HCT116 (cell line): Measurements from ENCODE around the gene ZNF584. TPM values are rescaled to one million over a fixed set of nuclear protein-coding genes. Genes with fewer than 3 reads are reported as not detected.

Experiments
- ATAC-seq: fragments of 200-7000 bp; cut with Tn5 transposase; 2 replicates; pipeline ENCODE4 v1.9.1; 2020; ENCODE audit warnings: mild to moderate bottlenecking, moderate library complexity
- BruUV-seq: library from RNA; stranded (reverse); fragments of 400-500 nt; replicated peaks from 2 replicates; lab custom pipeline; 2021; lab: Mats Ljungman, UMichigan
- CTCF ChIA-PET: fragments of 300-600 bp; sonication (Branson Sonifier 250); formaldehyde crosslinking; loops from one replicate; lab custom pipeline; 2021; ENCODE audit warnings: antibody characterized with exemption; lab: Charles Lee
- POLR2A ChIA-PET: fragments of 300-600, 350-600 bp; sonication (Branson Sonifier 250); formaldehyde crosslinking; loops from one replicate; lab custom pipeline; 2021; ENCODE audit warnings: antibody characterized with exemption; lab: Charles Lee
- RAD21 ChIA-PET, 2 experiments: fragments of 300-600 bp; sonication (Branson Sonifier 250); formaldehyde crosslinking; loops; one replicate each; lab custom pipeline; 2023; ENCODE audit warnings: low total read pairs in 2 of 2; ENCODE audit not compliant: uncharacterized antibody in 2 of 2, unreplicated experiment in 2 of 2, low non-redundant PET in 1 of 2; lab: Charles Lee
- DNase-seq: peaks from one replicate; pipeline ENCODE4 v3.0.0-alpha.2; 2010; ENCODE audit warnings: low read depth, low spot score
- H2AFZ ChIP-seq: fragments of 200-600 bp; shearing (Covaris generic), sonication (generic); 2 replicates; pipeline ENCODE4 v1.6.1; 2017; ENCODE audit warnings: low read depth, mixed run types, mixed read lengths, antibody characterized with exemption, low read length; ENCODE audit not compliant: poor library complexity, severe bottlenecking
- H3K27ac ChIP-seq: 2 replicates; pipeline ENCODE4 v1.5.1; 2012; ENCODE audit warnings: low read depth, low read length
- H3K27me3 ChIP-seq: fragments of 200-600 bp; sonication (generic); 2 replicates; pipeline ENCODE4 v1.6.1; 2016; ENCODE audit warnings: mixed run types, low read length, mixed read lengths; ENCODE audit not compliant: insufficient read depth
- H3K36me3 ChIP-seq, 2 experiments: fragments of 200-500 bp in 1 of 2; fragments of 200-600 bp in 1 of 2; sonication (Bioruptor generic) in 1 of 2; sonication (generic) in 1 of 2; 2 replicates each; pipeline versions ENCODE4 v1.5.1 to v1.6.1; 2014 to 2016; ENCODE audit warnings: low read length in 2 of 2, inconsistent platforms in 1 of 2, mixed read lengths in 1 of 2, mixed run types in 1 of 2; ENCODE audit not compliant: insufficient read depth in 2 of 2, control insufficient read depth in 1 of 2
- H3K4me1 ChIP-seq, 2 experiments: fragments of 200-600 bp in 1 of 2; sonication (generic) in 1 of 2; 2 replicates each; pipeline versions ENCODE4 v1.5.1 to v1.6.1; 2012 to 2017; ENCODE audit warnings: low read length in 2 of 2, inconsistent platforms in 1 of 2, mild to moderate bottlenecking in 1 of 2, mixed read lengths in 1 of 2, mixed run types in 1 of 2, moderate library complexity in 1 of 2; ENCODE audit not compliant: insufficient read depth in 2 of 2, control insufficient read depth in 1 of 2
- H3K4me2 ChIP-seq: fragments of 200-600 bp; sonication (generic); 2 replicates; pipeline ENCODE4 v1.6.1; 2017; ENCODE audit warnings: mixed run types, low read length, mixed read lengths
- H3K4me3 ChIP-seq, 2 experiments: fragments of 200-600 bp in 1 of 2; sonication (generic) in 1 of 2; replicated peaks in 1 of 2; 2 replicates each; pipeline ENCODE4 v1.5.1; 2011 to 2016; ENCODE audit warnings: low read length in 2 of 2, control low read depth in 1 of 2, low read depth in 1 of 2, mild to moderate bottlenecking in 1 of 2, mixed read lengths in 1 of 2, mixed run types in 1 of 2
- H3K79me2 ChIP-seq: fragments of 200-600 bp; sonication (generic); 2 replicates; pipeline ENCODE4 v1.6.1; 2017; ENCODE audit warnings: mild to moderate bottlenecking, mixed run types, low read length, moderate library complexity, mixed read lengths; ENCODE audit not compliant: insufficient read depth
- H3K9ac ChIP-seq: fragments of 200-600 bp; sonication (generic); 2 replicates; pipeline ENCODE4 v1.6.1; 2016; ENCODE audit warnings: low read length, mixed read lengths
- H3K9me2 ChIP-seq: fragments of 200-600 bp; sonication (generic), shearing (Covaris generic); 2 replicates; pipeline ENCODE4 v1.6.1; 2017; ENCODE audit warnings: mixed run types, mild to moderate bottlenecking, moderate library complexity; ENCODE audit not compliant: insufficient read depth
- H3K9me3 ChIP-seq, 2 experiments: fragments of 200-500 bp in 1 of 2; fragments of 200-600 bp in 1 of 2; sonication (Bioruptor generic) in 1 of 2; sonication (generic) in 1 of 2; 2 replicates each; pipeline ENCODE4 v1.6.1; 2014 to 2017; ENCODE audit warnings: low read length in 2 of 2, mixed read lengths in 2 of 2, inconsistent platforms in 1 of 2, low read depth in 1 of 2, mild to moderate bottlenecking in 1 of 2, mixed run types in 1 of 2, moderate library complexity in 1 of 2; ENCODE audit not compliant: control insufficient read depth in 1 of 2, insufficient read depth in 1 of 2
- H4K20me1 ChIP-seq: fragments of 200-600 bp; sonication (generic), shearing (Covaris generic); 2 replicates; pipeline ENCODE4 v1.6.1; 2017; ENCODE audit warnings: mixed run types, mild to moderate bottlenecking, moderate library complexity; ENCODE audit not compliant: insufficient read depth
- ATF3 ChIP-seq: IDR thresholded peaks from 2 replicates; pipeline ENCODE4 v1.6.1; 2012
- CBX3 ChIP-seq: IDR thresholded peaks from 2 replicates; pipeline ENCODE4 v1.6.1; 2012; ENCODE audit warnings: low read depth
- CEBPB ChIP-seq: IDR thresholded peaks from 2 replicates; pipeline ENCODE4 v1.6.1; 2012; ENCODE audit warnings: low read depth
- CTCF ChIP-seq, 3 experiments: fragments of 200-600 bp in 1 of 3; sonication (generic) in 1 of 3; IDR thresholded peaks in 2 of 3; conservative IDR thresholded peaks in 1 of 3; 2 replicates each; pipeline ENCODE4 v1.5.1; 2012 to 2017; ENCODE audit warnings: low read depth in 2 of 3, low read length in 2 of 3, antibody characterized with exemption in 1 of 3, borderline replicate concordance in 1 of 3, control low read depth in 1 of 3, mild to moderate bottlenecking in 1 of 3, mixed read lengths in 1 of 3, mixed run types in 1 of 3, moderate library complexity in 1 of 3; ENCODE audit not compliant: insufficient read depth in 1 of 3
- EGR1 ChIP-seq: IDR thresholded peaks from 2 replicates; pipeline ENCODE4 v1.6.1; 2012; ENCODE audit warnings: low read depth
- ELF1 ChIP-seq: IDR thresholded peaks from 2 replicates; pipeline ENCODE4 v1.6.1; 2012; ENCODE audit warnings: low read depth, borderline replicate concordance
- EZH2 ChIP-seq: fragments of 200-600 bp; sonication (generic); IDR thresholded peaks from 2 replicates; pipeline ENCODE4 v1.6.1; 2017; ENCODE audit warnings: antibody characterized with exemption, mixed run types
- EZH2phosphoT487 ChIP-seq: fragments of 200-600 bp; IDR thresholded peaks from 2 replicates; pipeline ENCODE4 v1.6.1; 2018; ENCODE audit warnings: antibody characterized with exemption, borderline replicate concordance
- FOSL1 ChIP-seq: IDR thresholded peaks from 2 replicates; pipeline ENCODE4 v1.6.1; 2012; ENCODE audit warnings: low read depth
- JUND ChIP-seq: IDR thresholded peaks from 2 replicates; pipeline ENCODE4 v1.6.1; 2012
- POLR2A ChIP-seq: IDR thresholded peaks from 2 replicates; pipeline ENCODE4 v1.7.0; 2011; ENCODE audit warnings: borderline replicate concordance; ENCODE audit not compliant: insufficient read depth, insufficient read length; ENCODE audit errors: extremely low read depth
- POLR2AphosphoS5 ChIP-seq: IDR thresholded peaks from 2 replicates; pipeline ENCODE4 v1.6.1; 2011; ENCODE audit warnings: mild to moderate bottlenecking, low read depth, low read length, moderate library complexity
- RAD21 ChIP-seq: IDR thresholded peaks from 2 replicates; pipeline ENCODE4 v1.6.1; 2012; ENCODE audit warnings: low read depth, mild to moderate bottlenecking
- SIN3A ChIP-seq: IDR thresholded peaks from 2 replicates; pipeline ENCODE4 v1.6.1; 2012; ENCODE audit warnings: low read depth
- SP1 ChIP-seq: IDR thresholded peaks from 2 replicates; pipeline ENCODE4 v1.6.1; 2012; ENCODE audit warnings: low read depth
- SRF ChIP-seq: IDR thresholded peaks from 2 replicates; pipeline ENCODE4 v1.6.1; 2012; ENCODE audit warnings: low read depth
- YY1 ChIP-seq: IDR thresholded peaks from 2 replicates; pipeline ENCODE4 v1.6.1; 2011; ENCODE audit warnings: low read length, low read depth, moderate library complexity, mild to moderate bottlenecking; ENCODE audit not compliant: insufficient replicate concordance; ENCODE audit errors: extremely low read depth
- ZFX ChIP-seq: fragments of 450-650 bp; IDR thresholded peaks from 2 replicates; pipeline ENCODE4 v1.6.1; 2017
- intact Hi-C: fragments of 100-400 bp; cut with micrococcal nuclease; formaldehyde crosslinking; loops from 2 replicates; pipeline ENCODE4 v1.10.0; 2022
- total RNA-seq: library from RNA; stranded (reverse); gene quantifications from one replicate; pipeline ENCODE4 v1.2.1, GENCODE V29; 2021; ENCODE audit not compliant: unreplicated experiment
- TF ChIP-seq, protein P1 (sequence below): IDR thresholded peaks from 2 replicates; pipeline ENCODE4 v1.6.1; 2012; ENCODE audit warnings: low read depth
- TF ChIP-seq, protein P2 (sequence below): IDR thresholded peaks from 2 replicates; pipeline ENCODE4 v1.6.1; 2011; ENCODE audit warnings: mild to moderate bottlenecking, low read length, moderate library complexity; ENCODE audit not compliant: insufficient replicate concordance; ENCODE audit errors: extremely low read depth

The ZNF584 gene
- total RNA-seq, 1 experiment from 2014 or later = 25.8 TPM

DNA sequence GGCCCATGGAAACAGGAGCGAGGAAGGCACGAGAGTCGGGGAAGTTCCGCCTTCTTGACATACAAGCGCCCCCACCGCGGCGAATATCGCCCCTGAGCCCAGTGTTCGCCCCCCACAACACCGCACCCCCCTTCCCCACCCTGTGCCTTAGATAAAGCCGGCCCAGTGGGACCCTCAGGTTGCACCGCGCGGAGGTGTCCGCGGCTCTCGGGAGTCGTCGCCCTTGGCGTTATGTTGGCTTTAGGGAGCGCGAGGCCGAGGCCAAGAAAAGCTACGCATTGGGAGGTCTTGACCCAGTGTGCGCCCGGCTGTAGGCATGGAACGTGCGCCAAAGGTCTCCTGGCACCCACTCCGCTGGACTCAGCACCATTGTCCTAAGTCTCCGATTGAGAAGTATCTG lies 32.1 kb downstream of the ZNF584 start:
- no peak for TF ChIP-seq EZH2phosphoT487
- TF ChIP-seq CEBPB = no peak
- TF ChIP-seq SRF = no peak
- no peak for TF ChIP-seq POLR2AphosphoS5
- no peak for TF ChIP-seq ELF1
- no peak for TF ChIP-seq ZFX
- TF ChIP-seq, protein P1, sequence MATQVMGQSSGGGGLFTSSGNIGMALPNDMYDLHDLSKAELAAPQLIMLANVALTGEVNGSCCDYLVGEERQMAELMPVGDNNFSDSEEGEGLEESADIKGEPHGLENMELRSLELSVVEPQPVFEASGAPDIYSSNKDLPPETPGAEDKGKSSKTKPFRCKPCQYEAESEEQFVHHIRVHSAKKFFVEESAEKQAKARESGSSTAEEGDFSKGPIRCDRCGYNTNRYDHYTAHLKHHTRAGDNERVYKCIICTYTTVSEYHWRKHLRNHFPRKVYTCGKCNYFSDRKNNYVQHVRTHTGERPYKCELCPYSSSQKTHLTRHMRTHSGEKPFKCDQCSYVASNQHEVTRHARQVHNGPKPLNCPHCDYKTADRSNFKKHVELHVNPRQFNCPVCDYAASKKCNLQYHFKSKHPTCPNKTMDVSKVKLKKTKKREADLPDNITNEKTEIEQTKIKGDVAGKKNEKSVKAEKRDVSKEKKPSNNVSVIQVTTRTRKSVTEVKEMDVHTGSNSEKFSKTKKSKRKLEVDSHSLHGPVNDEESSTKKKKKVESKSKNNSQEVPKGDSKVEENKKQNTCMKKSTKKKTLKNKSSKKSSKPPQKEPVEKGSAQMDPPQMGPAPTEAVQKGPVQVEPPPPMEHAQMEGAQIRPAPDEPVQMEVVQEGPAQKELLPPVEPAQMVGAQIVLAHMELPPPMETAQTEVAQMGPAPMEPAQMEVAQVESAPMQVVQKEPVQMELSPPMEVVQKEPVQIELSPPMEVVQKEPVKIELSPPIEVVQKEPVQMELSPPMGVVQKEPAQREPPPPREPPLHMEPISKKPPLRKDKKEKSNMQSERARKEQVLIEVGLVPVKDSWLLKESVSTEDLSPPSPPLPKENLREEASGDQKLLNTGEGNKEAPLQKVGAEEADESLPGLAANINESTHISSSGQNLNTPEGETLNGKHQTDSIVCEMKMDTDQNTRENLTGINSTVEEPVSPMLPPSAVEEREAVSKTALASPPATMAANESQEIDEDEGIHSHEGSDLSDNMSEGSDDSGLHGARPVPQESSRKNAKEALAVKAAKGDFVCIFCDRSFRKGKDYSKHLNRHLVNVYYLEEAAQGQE = no peak
- no peak for TF ChIP-seq FOSL1
- TF ChIP-seq ATF3 = no peak
- TF ChIP-seq YY1 = no peak
- TF ChIP-seq SIN3A = no peak
- TF ChIP-seq, protein P2, sequence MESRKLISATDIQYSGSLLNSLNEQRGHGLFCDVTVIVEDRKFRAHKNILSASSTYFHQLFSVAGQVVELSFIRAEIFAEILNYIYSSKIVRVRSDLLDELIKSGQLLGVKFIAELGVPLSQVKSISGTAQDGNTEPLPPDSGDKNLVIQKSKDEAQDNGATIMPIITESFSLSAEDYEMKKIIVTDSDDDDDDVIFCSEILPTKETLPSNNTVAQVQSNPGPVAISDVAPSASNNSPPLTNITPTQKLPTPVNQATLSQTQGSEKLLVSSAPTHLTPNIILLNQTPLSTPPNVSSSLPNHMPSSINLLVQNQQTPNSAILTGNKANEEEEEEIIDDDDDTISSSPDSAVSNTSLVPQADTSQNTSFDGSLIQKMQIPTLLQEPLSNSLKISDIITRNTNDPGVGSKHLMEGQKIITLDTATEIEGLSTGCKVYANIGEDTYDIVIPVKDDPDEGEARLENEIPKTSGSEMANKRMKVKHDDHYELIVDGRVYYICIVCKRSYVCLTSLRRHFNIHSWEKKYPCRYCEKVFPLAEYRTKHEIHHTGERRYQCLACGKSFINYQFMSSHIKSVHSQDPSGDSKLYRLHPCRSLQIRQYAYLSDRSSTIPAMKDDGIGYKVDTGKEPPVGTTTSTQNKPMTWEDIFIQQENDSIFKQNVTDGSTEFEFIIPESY = no peak
- TF ChIP-seq CBX3 = no peak
- TF ChIP-seq POLR2A = no peak
- TF ChIP-seq RAD21 = no peak
- no peak for TF ChIP-seq EGR1
- no peak for TF ChIP-seq JUND
- TF ChIP-seq EZH2 = no peak
- TF ChIP-seq SP1 = no peak
- no peak for TF ChIP-seq CTCF (IDR thresholded peaks at IDR 0.05 in 2 of 3, conservative IDR thresholded peaks at IDR 0.05 in 1 of 3; ENCODE audit: borderline replicate concordance in 1 of 3, insufficient read depth in 1 of 3, low read depth in 2 of 3, low read length in 2 of 3)
- no TSS peak for BruUV-seq
- Histone ChIP-seq H3K9me2 (no peaks in the 10 kb centered on the region), H4K20me1 (no peaks in the 10 kb centered on the region), H3K36me3 (no peaks in the 10 kb centered on the region), H2AFZ (no peak overlapping the region), H3K27me3 (no peaks in the 10 kb centered on the region), H3K79me2 (no peaks in the 10 kb centered on the region), H3K27ac (no peak overlapping the region), H3K4me3 (no peak overlapping the region), H3K9ac (no peak overlapping the region), H3K9me3 (peaks cover 0 to under 1% of the 10 kb centered on the region in 2 experiments; a peak in 2 of 4 replicates), H3K4me2 (no peak overlapping the region), H3K4me1 (no peaks in the 10 kb centered on the region)
- CTCF ChIA-PET = no interaction called here
- RAD21 ChIA-PET = no interaction called here
- DNase-seq = no peak
- intact Hi-C loops = no loop called here
- no peak for ATAC-seq
- POLR2A ChIA-PET = no interaction called here
